Mesothelial cell of epicardium (in vitro differentiated cells): ENCODE measurements around the gene DCP2. TPM values are rescaled to one million over a fixed set of nuclear protein-coding genes. Genes with fewer than 3 reads are reported as not detected.

Experiments
- DNase-seq, 2 experiments: peaks; one replicate each; pipeline ENCODE4 v3.0.0; 2021; ENCODE audit warnings: low spot score in 2 of 2; ENCODE audit not compliant: unreplicated experiment in 2 of 2
- H3K27ac Mint-ChIP-seq: 2 replicates; pipeline ENCODE4 v1.8.0; 2021; ENCODE audit warnings: mixed read lengths
- H3K27me3 Mint-ChIP-seq: 2 replicates; pipeline ENCODE4 v1.8.0; 2021; ENCODE audit warnings: low read depth, mixed read lengths
- H3K36me3 Mint-ChIP-seq: 2 replicates; pipeline ENCODE4 v1.8.0; 2021; ENCODE audit warnings: mixed read lengths
- H3K4me1 Mint-ChIP-seq: 2 replicates; pipeline ENCODE4 v1.8.0; 2021; ENCODE audit warnings: mixed read lengths
- H3K4me3 Mint-ChIP-seq: 2 replicates; pipeline ENCODE4 v1.8.0; 2021; ENCODE audit warnings: mild to moderate bottlenecking, moderate library complexity, mixed read lengths
- H3K9me3 Mint-ChIP-seq: 2 replicates; pipeline ENCODE4 v1.8.0; 2021; ENCODE audit warnings: mixed read lengths
- CTCF ChIP-seq: fragments of 200-600 bp; sonication (generic); IDR thresholded peaks from one replicate; pipeline ENCODE4 v1.5.0; 2021; ENCODE audit warnings: antibody characterized with exemption; ENCODE audit not compliant: unreplicated experiment
- total RNA-seq: library from RNA; stranded (reverse); gene quantifications from 3 replicates; pipeline ENCODE4 v1.2.1, GENCODE V29; 2021

DCP2 gene
- total RNA-seq, 1 donor from 2014 or later, result 88.5 TPM

GRCh38 chr5:113058269-113058668, 81.7 kb downstream of the DCP2 start:
- H3K27me3 Mint-ChIP-seq, result no peaks in the 10 kb centered on the region
- DNase-seq, result no peak
- peaks cover 46% of the 10 kb centered on the region for H3K4me1 Mint-ChIP-seq
- H3K9me3 Mint-ChIP-seq, result no peaks in the 10 kb centered on the region
- no peak overlapping the region for H3K27ac Mint-ChIP-seq
- no peak for TF ChIP-seq CTCF
- H3K36me3 Mint-ChIP-seq, result peaks cover 11% of the 10 kb centered on the region
- H3K4me3 Mint-ChIP-seq, result no peak overlapping the region

GRCh38 chr5:113058706-113059226, 82.2 kb downstream of the DCP2 start:
- Mint-ChIP-seq H3K4me1 (peaks cover 46% of the 10 kb centered on the region), H3K36me3 (peaks cover 13% of the 10 kb centered on the region), H3K27ac (peak overlapping the region; percentile 90), H3K27me3 (no peaks in the 10 kb centered on the region), H3K4me3 (no peak overlapping the region), H3K9me3 (no peaks in the 10 kb centered on the region)
- no peak for DNase-seq
- TF ChIP-seq CTCF, result no peak

- no peak for DNase-seq
- Mint-ChIP-seq H3K36me3 (peaks cover 17% of the 10 kb centered on the region), H3K9me3 (no peaks in the 10 kb centered on the region), H3K4me1 (peaks cover 46% of the 10 kb centered on the region), H3K27me3 (no peaks in the 10 kb centered on the region), H3K4me3 (peak overlapping the region; percentile 6), H3K27ac (peak overlapping the region; percentile 90)
- TF ChIP-seq CTCF, result no peak
Observed at GRCh38 chr5:113059232-113060040, 82.8 kb downstream of the DCP2 start.

- DNase-seq, result no peak
- Mint-ChIP-seq H3K9me3 (no peaks in the 10 kb centered on the region), H3K27ac (no peak overlapping the region), H3K4me3 (no peak overlapping the region), H3K27me3 (no peaks in the 10 kb centered on the region), H3K4me1 (peaks cover 46% of the 10 kb centered on the region), H3K36me3 (peaks cover 17% of the 10 kb centered on the region)
- no peak for TF ChIP-seq CTCF
Observed at GRCh38 chr5:113060408-113061025, 83.9 kb downstream of the DCP2 start.

- no peak for DNase-seq
- Mint-ChIP-seq H3K36me3 (peaks cover 20% of the 10 kb centered on the region), H3K4me3 (no peak overlapping the region), H3K27me3 (no peaks in the 10 kb centered on the region), H3K4me1 (peaks cover 44% of the 10 kb centered on the region), H3K9me3 (no peaks in the 10 kb centered on the region), H3K27ac (no peak overlapping the region)
- no peak for TF ChIP-seq CTCF
Observed at GRCh38 chr5:113061846-113062780, 85.5 kb downstream of the DCP2 start.
